Astrocyte of the cerebellum (primary cell): ENCODE results near the gene TMEM108.

Source experiments
- DNase-seq: peaks from one replicate; pipeline ENCODE4 v3.0.0-alpha.2; 2011; ENCODE audit warnings: low read depth
- H3K4me3 ChIP-seq: 2 replicates; pipeline ENCODE4 v1.5.1; 2011; ENCODE audit warnings: mild to moderate bottlenecking, low read depth, low read length, moderate library complexity
- CTCF ChIP-seq: IDR thresholded peaks from 2 replicates; pipeline ENCODE4 v1.5.1; 2012; ENCODE audit warnings: low read length, low read depth, moderate library complexity, mild to moderate bottlenecking; ENCODE audit errors: missing control alignments
- in situ Hi-C: cut with HindIII; loops from 2 replicates; pipeline ENCODE4 v1.10.0; 2017; ENCODE audit warnings: low sequenced_read_pairs

Gene TMEM108

GRCh38 chr3:133254716-133255115, 216.5 kb downstream of the TMEM108 start:
- no peak overlapping the region for H3K4me3 ChIP-seq
- no peak for DNase-seq
- in situ Hi-C loops: no loop called here
- TF ChIP-seq CTCF: no peak

GRCh38 chr3:133256787-133257483, 218.7 kb downstream of the TMEM108 start:
- no peak overlapping the region for H3K4me3 ChIP-seq
- no peak for TF ChIP-seq CTCF
- in situ Hi-C loops: no loop called here
- no peak for DNase-seq

- no peak for TF ChIP-seq CTCF
- no peak overlapping the region for H3K4me3 ChIP-seq
- in situ Hi-C loops: no loop called here
- no peak for DNase-seq
Observed at GRCh38 chr3:133258358-133258757, 220.2 kb downstream of the TMEM108 start.

- in situ Hi-C loops: no loop called here
- no peak for DNase-seq
- no peak for TF ChIP-seq CTCF
- H3K4me3 ChIP-seq: no peak overlapping the region
Observed at GRCh38 chr3:133259767-133260166, 221.6 kb downstream of the TMEM108 start.

- no peak overlapping the region for H3K4me3 ChIP-seq
- no peak for TF ChIP-seq CTCF
- no peak for DNase-seq
- in situ Hi-C loops: no loop called here
Observed at GRCh38 chr3:133262333-133262732, 224.1 kb downstream of the TMEM108 start.

GRCh38 chr3:133264920-133265319, 226.7 kb downstream of the TMEM108 start:
- no peak for TF ChIP-seq CTCF
- in situ Hi-C loops: no loop called here
- H3K4me3 ChIP-seq: no peak overlapping the region
- DNase-seq: no peak
